ENCODE measurements around the gene SMC1A. TPM values are rescaled to one million over a fixed set of nuclear protein-coding genes. Genes with fewer than 3 reads are reported as not detected.
"Not testable (repeated sequence)": the region's sequence is repeated elsewhere in the genome, so short reads cannot be mapped to it uniquely, and the experiment has no call there.

SMC1A gene
- total RNA-seq, 2 donors from 2014 or later, result 68.4 to 124 TPM

DNA sequence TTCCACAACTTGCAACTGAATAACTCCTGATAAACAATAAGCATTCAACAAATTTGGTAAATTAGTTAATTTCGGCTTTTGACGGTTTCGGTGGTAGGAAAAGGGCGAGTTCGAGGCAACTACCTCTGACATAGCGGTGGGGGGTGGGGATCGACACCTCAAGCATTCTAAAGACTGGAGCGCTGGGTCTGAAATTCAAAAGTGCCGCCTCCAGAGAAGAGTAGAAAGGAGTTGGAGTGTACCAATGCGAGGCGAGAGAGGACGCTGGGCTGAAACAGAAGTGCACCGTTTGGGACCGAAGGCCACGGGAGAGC lies 725 bp downstream of the SMC1A start:
- Histone ChIP-seq H3K36me3 (no peaks in the 10 kb centered on the region), H3K9ac (ENCODE audit: low read depth in 2 of 2, low read length in 2 of 2) (peak overlapping the region; percentile 75 to 84), H3K4me3 (peak overlapping the region; percentile 89), H3K9me3 (no peaks in the 10 kb centered on the region), H3K27me3 (no peaks in the 10 kb centered on the region), H3K27ac (peak overlapping the region; percentile 92), H3K4me1 (peaks cover 11% of the 10 kb centered on the region)
- no peak for DNase-seq
- TF ChIP-seq, protein P1, sequence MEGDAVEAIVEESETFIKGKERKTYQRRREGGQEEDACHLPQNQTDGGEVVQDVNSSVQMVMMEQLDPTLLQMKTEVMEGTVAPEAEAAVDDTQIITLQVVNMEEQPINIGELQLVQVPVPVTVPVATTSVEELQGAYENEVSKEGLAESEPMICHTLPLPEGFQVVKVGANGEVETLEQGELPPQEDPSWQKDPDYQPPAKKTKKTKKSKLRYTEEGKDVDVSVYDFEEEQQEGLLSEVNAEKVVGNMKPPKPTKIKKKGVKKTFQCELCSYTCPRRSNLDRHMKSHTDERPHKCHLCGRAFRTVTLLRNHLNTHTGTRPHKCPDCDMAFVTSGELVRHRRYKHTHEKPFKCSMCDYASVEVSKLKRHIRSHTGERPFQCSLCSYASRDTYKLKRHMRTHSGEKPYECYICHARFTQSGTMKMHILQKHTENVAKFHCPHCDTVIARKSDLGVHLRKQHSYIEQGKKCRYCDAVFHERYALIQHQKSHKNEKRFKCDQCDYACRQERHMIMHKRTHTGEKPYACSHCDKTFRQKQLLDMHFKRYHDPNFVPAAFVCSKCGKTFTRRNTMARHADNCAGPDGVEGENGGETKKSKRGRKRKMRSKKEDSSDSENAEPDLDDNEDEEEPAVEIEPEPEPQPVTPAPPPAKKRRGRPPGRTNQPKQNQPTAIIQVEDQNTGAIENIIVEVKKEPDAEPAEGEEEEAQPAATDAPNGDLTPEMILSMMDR (IDR thresholded peaks at IDR 0.05), result no peak
- intact Hi-C loops (cut with DNase I), result no loop called here

DNA sequence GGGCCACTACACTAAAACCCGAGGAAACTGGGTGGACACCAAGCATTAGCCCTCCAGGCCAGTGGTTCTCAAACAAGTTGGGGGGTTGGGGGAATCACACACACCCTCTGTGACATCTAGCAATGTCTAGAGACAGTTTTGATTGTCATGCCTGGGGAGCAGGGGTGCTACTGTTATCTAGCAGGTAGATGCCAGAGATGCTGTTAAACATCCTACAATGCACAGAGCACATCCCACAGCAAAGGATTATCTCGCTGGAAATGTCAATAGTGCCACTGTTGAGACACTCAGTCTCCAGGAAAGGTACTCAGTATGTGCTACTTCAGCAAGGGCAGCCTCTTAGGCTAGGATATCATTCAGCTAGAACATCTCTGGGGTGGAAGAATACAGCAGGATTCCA lies 1.3 kb downstream of the SMC1A start:
- Histone ChIP-seq H3K27ac (no peak overlapping the region), H3K27me3 (no peaks in the 10 kb centered on the region), H3K9me3 (no peaks in the 10 kb centered on the region), H3K36me3 (no peaks in the 10 kb centered on the region), H3K4me3 (peak overlapping the region; percentile 89), H3K9ac (ENCODE audit: low read depth in 2 of 2, low read length in 2 of 2) (no peak overlapping the region), H3K4me1 (peaks cover 11% of the 10 kb centered on the region)
- no peak for DNase-seq
- TF ChIP-seq, protein P1 (IDR thresholded peaks at IDR 0.05), result no peak
- intact Hi-C loops (cut with DNase I), result no loop called here

DNA sequence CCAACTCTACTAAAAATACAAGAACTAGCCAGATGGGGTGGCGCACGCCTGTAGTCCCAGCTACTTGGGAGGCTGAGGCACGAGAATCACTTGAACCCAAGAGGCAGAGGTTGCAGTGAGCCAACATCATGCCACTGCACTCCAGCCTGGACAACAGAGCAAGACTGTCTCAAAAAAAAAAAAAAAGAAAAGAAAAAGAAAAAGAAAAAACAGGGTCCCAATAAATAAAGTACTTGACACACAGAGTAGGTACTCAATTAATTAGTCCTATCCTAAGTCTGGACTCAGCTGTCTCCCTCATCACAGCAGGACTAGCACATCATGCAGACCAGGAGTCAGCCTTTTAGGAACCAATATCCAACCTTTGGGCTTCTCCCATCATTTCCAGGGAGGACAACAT lies 2.1 kb downstream of the SMC1A start:
- intact Hi-C loops (cut with DNase I); DNase-seq; H3K4me3 ChIP-seq; H3K27ac ChIP-seq; H3K27me3 ChIP-seq; H3K9me3 ChIP-seq; H3K9ac ChIP-seq (ENCODE audit: low read depth in 2 of 2, low read length in 2 of 2); H3K36me3 ChIP-seq: not testable (repeated sequence)
- peaks cover 11% of the 10 kb centered on the region for H3K4me1 ChIP-seq

DNA sequence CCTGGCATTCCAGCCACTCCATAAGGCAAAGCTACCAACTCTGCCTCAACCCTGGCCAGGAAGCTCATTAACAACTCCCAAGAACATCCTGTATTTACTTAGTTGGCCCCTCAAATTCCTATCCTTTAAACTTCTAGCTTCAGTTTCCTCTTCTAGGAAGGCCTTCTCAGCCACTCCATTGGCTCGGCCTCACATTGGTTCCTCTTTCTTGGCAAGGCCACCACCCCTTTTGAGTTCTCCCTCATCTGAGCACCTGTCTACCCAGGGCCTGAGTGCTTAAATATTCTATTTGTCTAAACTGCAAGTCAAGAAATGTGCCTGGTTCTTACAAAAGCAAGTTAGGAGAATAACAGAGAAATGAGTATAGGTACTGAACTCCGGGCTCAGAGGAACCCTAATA lies 10.0 kb downstream of the SMC1A start:
- Histone ChIP-seq H3K4me1 (no peaks in the 10 kb centered on the region), H3K27ac (no peak overlapping the region), H3K4me3 (no peak overlapping the region), H3K36me3 (peaks cover 7% of the 10 kb centered on the region), H3K9ac (ENCODE audit: low read depth in 2 of 2, low read length in 2 of 2) (no peak overlapping the region), H3K9me3 (no peaks in the 10 kb centered on the region), H3K27me3 (no peaks in the 10 kb centered on the region)
- TF ChIP-seq, protein P1 (IDR thresholded peaks at IDR 0.05), result no peak
- intact Hi-C loops (cut with DNase I), result no loop called here
- DNase-seq, result no peak

DNA sequence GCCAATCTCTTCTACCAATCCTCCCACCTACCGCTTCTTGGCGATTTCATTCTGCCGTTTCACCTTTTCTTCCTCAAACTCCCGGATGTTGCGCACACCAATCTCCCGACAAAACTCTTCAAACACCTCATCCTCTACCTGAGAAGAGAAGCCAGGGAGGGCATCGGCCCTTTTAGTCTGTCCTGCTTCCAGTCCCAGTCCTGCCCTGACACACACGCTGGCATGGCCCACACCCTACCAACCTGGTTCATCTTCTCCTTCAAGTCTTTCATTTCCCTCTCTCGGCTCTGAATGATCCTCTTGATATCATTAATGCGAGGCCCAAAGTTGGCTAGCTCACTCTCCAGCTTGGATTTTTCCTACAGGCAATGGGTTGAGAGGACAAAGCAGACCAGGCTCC lies 18.9 kb downstream of the SMC1A start:
- intact Hi-C loops (cut with DNase I), result no loop called here

DNA sequence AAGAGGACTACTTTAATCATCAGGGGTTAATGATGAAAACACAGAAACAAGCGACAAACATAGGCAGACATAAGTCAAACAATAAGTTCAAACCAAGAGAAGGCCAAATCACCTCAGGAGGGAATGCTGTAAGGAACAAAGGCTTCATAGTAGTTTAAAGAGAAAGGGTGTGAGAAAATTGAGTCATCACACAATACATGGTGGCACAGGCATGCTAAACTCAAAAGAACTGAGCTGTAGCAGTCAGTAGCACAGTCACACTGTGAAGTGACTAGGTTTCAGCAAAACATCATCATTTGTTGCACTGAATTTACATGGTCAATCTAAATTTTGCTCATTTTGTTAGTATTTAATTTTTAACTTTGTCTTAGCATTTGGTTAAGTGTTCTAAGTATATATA lies 24.2 kb downstream of the SMC1A start:
- Histone ChIP-seq H3K9me3 (no peaks in the 10 kb centered on the region), H3K4me3 (no peak overlapping the region), H3K36me3 (peaks cover 17% of the 10 kb centered on the region), H3K27ac (no peak overlapping the region), H3K4me1 (no peaks in the 10 kb centered on the region), H3K27me3 (no peaks in the 10 kb centered on the region), H3K9ac (ENCODE audit: low read depth in 2 of 2, low read length in 2 of 2) (no peak overlapping the region)
- DNase-seq, result no peak
- TF ChIP-seq, protein P1 (IDR thresholded peaks at IDR 0.05), result no peak
- intact Hi-C loops (cut with DNase I), result no loop called here

More for the DNA sequence above, 18.9 kb downstream of the SMC1A start:
- H3K27ac ChIP-seq, result no peak overlapping the region
- TF ChIP-seq, protein P1 (IDR thresholded peaks at IDR 0.05), result no peak
- no peaks in the 10 kb centered on the region for H3K9me3 ChIP-seq
- peaks cover 27% of the 10 kb centered on the region for H3K36me3 ChIP-seq
- no peak overlapping the region for H3K4me3 ChIP-seq
- H3K4me1 ChIP-seq, result no peaks in the 10 kb centered on the region
- no peak overlapping the region for H3K9ac ChIP-seq (ENCODE audit: low read depth in 2 of 2, low read length in 2 of 2)
- no peaks in the 10 kb centered on the region for H3K27me3 ChIP-seq
- no peak for DNase-seq

Measured in colonic mucosa (tissue), 4 donors.